Chondrocyte (in vitro differentiated cells): ENCODE data around the gene HNF4A. TPM values are rescaled to one million over a fixed set of nuclear protein-coding genes. Genes with fewer than 3 reads are reported as not detected.
"Not testable (repeated sequence)": the region's sequence is repeated elsewhere in the genome, so short reads cannot be mapped to it uniquely, and the experiment has no call there.

ENCODE experiments used
- DNase-seq: peaks from one replicate; pipeline ENCODE4 v3.0.0; 2021; ENCODE audit warnings: mixed read lengths, low spot score
- H3K27ac Mint-ChIP-seq: one replicate; pipeline ENCODE4 v1.8.0; 2021; ENCODE audit warnings: mild to moderate bottlenecking, moderate library complexity, mixed read lengths; ENCODE audit not compliant: unreplicated experiment
- H3K27me3 Mint-ChIP-seq: 2 replicates; pipeline ENCODE4 v1.8.0; 2021; ENCODE audit warnings: low read depth, mixed read lengths
- H3K36me3 Mint-ChIP-seq: 2 replicates; pipeline ENCODE4 v1.8.0; 2021; ENCODE audit warnings: low read depth, mixed read lengths
- H3K4me1 Mint-ChIP-seq: 2 replicates; pipeline ENCODE4 v1.8.0; 2021; ENCODE audit warnings: low read depth, mild to moderate bottlenecking, mixed read lengths
- H3K4me3 Mint-ChIP-seq: one replicate; pipeline ENCODE4 v1.8.0; 2021; ENCODE audit warnings: mild to moderate bottlenecking, moderate library complexity, mixed read lengths; ENCODE audit not compliant: unreplicated experiment
- H3K9me3 Mint-ChIP-seq: 2 replicates; pipeline ENCODE4 v1.8.0; 2021; ENCODE audit warnings: low read depth, mixed read lengths
- total RNA-seq: library from RNA; stranded (reverse); gene quantifications from 3 replicates; pipeline ENCODE4 v1.2.1, GENCODE V29; 2021
- TF ChIP-seq, protein P1 (sequence below): fragments of 200-600 bp; sonication (generic); IDR thresholded peaks from 2 replicates; pipeline ENCODE4 v1.5.0; 2021; ENCODE audit warnings: antibody characterized with exemption, mild to moderate bottlenecking, moderate library complexity

Gene HNF4A
- total RNA-seq, 1 donor from 2014 or later: not detected

GRCh38 chr20:44336725-44337380 lies 18.6 kb upstream of the HNF4A start, which contains the start of gene R3HDML:
Gene R3HDML (plus strand): TSS chr20:44337043. CDS start chr20:44337158, 115 bp downstream.
- Mint-ChIP-seq H3K36me3 (no peaks in the 10 kb centered on the region), H3K4me3 (no peak within 1 kb of the TSS), H3K27ac (no peak within 1 kb of the TSS), H3K9me3 (no peaks in the 10 kb centered on the region), H3K27me3 (no peaks in the 10 kb centered on the region), H3K4me1 (peaks cover 19% of the 10 kb centered on the region)
- no peak for DNase-seq
- TF ChIP-seq, protein P1, sequence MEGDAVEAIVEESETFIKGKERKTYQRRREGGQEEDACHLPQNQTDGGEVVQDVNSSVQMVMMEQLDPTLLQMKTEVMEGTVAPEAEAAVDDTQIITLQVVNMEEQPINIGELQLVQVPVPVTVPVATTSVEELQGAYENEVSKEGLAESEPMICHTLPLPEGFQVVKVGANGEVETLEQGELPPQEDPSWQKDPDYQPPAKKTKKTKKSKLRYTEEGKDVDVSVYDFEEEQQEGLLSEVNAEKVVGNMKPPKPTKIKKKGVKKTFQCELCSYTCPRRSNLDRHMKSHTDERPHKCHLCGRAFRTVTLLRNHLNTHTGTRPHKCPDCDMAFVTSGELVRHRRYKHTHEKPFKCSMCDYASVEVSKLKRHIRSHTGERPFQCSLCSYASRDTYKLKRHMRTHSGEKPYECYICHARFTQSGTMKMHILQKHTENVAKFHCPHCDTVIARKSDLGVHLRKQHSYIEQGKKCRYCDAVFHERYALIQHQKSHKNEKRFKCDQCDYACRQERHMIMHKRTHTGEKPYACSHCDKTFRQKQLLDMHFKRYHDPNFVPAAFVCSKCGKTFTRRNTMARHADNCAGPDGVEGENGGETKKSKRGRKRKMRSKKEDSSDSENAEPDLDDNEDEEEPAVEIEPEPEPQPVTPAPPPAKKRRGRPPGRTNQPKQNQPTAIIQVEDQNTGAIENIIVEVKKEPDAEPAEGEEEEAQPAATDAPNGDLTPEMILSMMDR: no peak

DNA sequence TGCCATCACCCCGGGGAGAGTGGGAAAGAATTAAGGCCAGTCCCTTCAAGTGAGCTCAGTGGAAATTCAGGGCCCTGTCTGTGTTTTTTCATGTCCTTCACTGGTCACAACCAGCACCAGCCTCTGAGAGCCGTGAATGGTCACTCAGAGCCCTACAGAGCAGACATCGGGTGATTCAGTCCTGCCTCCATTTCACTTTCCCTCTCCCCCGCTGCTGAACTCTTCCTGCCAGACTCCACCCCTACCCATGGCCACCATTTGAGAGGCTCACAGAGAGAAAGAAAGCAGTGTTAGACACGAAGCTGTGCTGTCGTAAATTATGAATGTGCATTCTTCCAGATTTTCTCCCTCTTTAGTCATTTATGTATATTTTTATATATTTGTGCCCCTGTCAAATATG lies 13.3 kb upstream of the HNF4A start:
- TF ChIP-seq, protein P1: no peak
- peaks cover 4% of the 10 kb centered on the region for H3K4me1 Mint-ChIP-seq

DNA sequence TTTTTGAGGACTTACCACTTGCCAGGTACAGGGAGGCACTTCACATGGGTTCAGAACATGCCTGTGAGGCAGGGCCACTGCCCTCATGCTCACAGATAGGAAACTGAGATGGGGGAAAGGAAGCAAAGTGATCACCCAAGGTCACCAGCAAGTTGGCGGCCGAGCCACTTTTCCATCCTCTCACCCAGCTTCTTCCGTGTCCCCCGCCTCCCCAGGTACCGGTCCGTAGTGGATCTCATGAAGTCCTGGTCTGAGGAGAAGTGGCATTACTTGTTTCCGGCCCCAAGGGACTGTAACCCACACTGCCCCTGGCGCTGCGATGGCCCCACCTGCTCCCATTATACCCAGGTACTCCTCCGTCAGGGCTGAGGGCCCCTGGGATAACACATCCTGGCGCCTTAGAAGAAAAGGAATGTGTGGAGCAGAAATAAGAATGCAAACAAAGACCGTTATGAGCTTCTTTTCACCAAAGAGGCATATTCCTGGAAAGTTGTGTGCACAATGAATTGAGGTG lies 12.3 kb upstream of the HNF4A start:
- TF ChIP-seq, protein P1: no peak
- no peaks in the 10 kb centered on the region for H3K27me3 Mint-ChIP-seq
- no peak overlapping the region for H3K27ac Mint-ChIP-seq
- peak; percentile 68 for DNase-seq
- peaks cover 4% of the 10 kb centered on the region for H3K4me1 Mint-ChIP-seq
- H3K36me3 Mint-ChIP-seq: no peaks in the 10 kb centered on the region
- no peak overlapping the region for H3K4me3 Mint-ChIP-seq
- H3K9me3 Mint-ChIP-seq: no peaks in the 10 kb centered on the region

More for the DNA sequence above, 13.3 kb upstream of the HNF4A start:
- Mint-ChIP-seq H3K27me3 (no peaks in the 10 kb centered on the region), H3K9me3 (no peaks in the 10 kb centered on the region), H3K4me3 (no peak overlapping the region), H3K27ac (peak overlapping the region; percentile 10), H3K36me3 (no peaks in the 10 kb centered on the region)
- no peak for DNase-seq

DNA sequence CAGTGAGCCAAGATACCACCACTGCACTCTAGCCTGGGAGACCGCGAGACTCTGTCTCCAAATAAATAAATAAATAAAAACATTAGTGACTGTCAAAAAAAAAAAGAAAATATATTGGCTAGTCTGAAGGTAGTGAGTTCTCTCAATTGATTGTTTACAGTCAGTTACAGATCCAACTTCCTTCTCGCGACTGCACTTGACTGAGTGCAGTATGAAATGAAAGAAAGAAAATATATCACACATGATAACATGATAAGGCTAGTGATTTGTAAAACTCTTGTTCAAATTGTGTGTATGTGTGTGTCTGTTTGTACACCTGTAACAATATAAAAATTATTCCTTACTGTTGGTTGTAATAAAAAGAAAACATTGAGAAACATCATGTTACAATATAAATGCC lies 10.8 kb upstream of the HNF4A start:
- no peaks in the 10 kb centered on the region for H3K27me3 Mint-ChIP-seq
- H3K9me3 Mint-ChIP-seq: no peaks in the 10 kb centered on the region
- H3K4me1 Mint-ChIP-seq: peaks cover 4% of the 10 kb centered on the region
- H3K27ac Mint-ChIP-seq: no peak overlapping the region
- DNase-seq: no peak
- TF ChIP-seq, protein P1: no peak
- no peak overlapping the region for H3K4me3 Mint-ChIP-seq
- no peaks in the 10 kb centered on the region for H3K36me3 Mint-ChIP-seq

- Mint-ChIP-seq H3K4me3 (no peak overlapping the region), H3K9me3 (no peaks in the 10 kb centered on the region), H3K27ac (no peak overlapping the region), H3K36me3 (no peaks in the 10 kb centered on the region), H3K4me1 (peaks cover 4% of the 10 kb centered on the region), H3K27me3 (no peaks in the 10 kb centered on the region)
- TF ChIP-seq, protein P1: no peak
- DNase-seq: no peak
These were observed 10.4 kb upstream of the HNF4A start for GRCh38 chr20:44345147-44345546.

DNA sequence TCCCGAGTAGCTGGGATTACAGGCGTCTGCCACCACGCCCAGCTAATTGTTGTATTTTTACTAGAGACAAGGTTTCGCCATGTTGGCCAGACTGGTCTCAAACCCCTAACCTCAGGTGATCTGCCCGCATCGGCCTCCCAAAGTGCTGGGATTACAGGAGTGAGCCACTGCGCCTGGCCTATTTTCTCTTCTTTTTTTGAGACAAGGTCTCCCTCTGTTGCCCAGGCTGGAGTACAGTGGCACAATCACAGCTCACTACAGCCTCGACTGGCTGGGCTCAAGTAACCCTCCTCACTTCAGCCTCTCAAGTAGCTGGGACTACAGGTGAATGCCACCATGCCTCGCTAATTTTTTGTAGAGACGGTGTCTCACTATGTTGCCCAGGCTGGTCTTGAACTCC lies 9.6 kb upstream of the HNF4A start:
- H3K4me1 Mint-ChIP-seq, DNase-seq, H3K27me3 Mint-ChIP-seq, H3K27ac Mint-ChIP-seq, H3K36me3 Mint-ChIP-seq, H3K9me3 Mint-ChIP-seq, H3K4me3 Mint-ChIP-seq: not testable (repeated sequence)
